GM12891 (cell line): ENCODE measurements around the gene CMSS1.

Experiments used
- POLR2A ChIP-seq: IDR thresholded peaks from 2 replicates; pipeline ENCODE4 v1.6.1; 2011; ENCODE audit warnings: low read depth, low read length, control low read depth
- TAF1 ChIP-seq: IDR thresholded peaks from 2 replicates; pipeline ENCODE4 v1.6.1; 2011; ENCODE audit warnings: low read depth, low read length, control low read depth

DNA sequence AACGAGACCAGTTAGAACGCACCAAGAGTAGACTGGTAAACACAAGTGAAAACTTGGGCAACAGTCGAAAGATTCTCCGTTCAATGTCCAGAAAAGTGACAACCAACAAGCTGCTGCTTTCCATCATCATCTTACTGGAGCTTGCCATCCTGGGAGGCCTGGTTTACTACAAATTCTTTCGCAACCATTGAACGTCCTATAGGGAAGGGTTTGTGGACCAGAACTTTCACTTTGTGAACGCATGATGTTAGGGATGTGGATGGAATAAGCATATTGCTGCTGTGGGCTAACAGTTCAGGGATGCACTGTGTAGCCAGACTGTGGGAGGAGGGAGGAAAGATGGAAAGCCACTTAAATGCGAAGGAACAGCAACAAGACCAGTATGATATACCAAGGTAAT, 408.2 kb downstream of the CMSS1 start:
- no peak for TF ChIP-seq POLR2A
- TF ChIP-seq TAF1 = no peak
